Hematopoietic multipotent progenitor cell treated with erythropoietin and hydrocortisone succinate and interleukin-3 and kit ligand, for 15 days (in vitro differentiated cells): ENCODE results near the gene SYNE2.

ENCODE experiments used
- DNase-seq: peaks from one replicate; pipeline ENCODE4 v3.0.0-alpha.2; 2015; ENCODE audit warnings: low spot score

SYNE2 gene

DNA sequence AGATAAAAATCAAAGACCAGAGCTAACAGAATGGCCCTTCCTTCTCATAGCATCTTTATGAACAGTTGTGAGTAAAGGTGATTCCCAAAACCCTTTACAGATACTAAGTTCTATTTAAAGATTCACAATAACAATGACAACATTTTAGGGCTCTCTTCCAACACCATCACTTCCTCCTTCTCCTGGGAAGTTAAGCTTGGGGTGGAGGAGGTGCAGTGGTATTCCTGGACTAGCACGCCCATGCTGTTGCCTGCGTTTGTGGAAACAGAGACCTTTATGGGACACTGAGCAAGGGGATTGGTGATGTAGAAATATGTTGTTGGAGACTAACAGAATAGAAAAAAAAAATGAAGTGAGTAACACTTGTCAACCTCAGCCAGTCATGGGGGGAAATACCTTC, 22.5 kb downstream of the SYNE2 start:
- DNase-seq = no peak

DNA sequence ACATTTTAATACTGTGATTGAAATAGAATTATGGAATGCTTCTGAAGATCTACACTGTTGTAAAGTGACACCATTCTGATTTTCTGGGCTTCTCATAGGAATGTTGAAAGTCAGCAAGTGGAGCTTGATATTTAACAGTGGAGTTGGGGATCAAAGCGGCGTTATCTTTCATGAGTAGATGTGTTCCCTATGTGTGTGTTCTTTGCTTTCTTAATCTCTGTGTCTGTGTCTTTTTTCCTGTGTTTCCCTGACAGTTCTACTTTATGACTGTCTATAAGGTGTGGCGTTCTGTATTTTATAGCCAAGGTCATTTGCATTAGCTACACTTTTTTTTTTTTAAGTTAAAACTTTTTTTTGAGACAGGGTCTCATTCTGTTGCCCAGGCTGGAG, 24.7 kb downstream of the SYNE2 start:
- DNase-seq = no peak

DNA sequence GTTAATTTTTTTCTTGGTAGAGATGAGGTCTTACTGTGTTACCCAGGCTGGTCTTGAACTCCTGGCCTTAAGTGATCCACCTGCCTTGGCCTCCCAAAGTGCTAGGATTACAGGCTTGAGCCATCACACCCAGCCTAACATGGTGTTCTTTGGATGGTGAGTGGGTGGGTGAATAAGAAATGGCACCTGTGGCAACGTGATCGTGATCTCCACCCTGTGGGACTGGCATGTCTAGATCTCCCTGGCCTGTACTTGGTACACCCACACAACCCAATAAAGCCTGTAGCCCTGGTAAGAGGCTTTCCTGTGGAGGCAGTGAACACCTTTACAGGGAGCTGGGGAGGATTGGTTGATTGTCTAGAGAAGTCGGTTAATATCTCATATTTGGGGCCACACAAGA, 25.2 kb downstream of the SYNE2 start:
- DNase-seq = no peak

DNA sequence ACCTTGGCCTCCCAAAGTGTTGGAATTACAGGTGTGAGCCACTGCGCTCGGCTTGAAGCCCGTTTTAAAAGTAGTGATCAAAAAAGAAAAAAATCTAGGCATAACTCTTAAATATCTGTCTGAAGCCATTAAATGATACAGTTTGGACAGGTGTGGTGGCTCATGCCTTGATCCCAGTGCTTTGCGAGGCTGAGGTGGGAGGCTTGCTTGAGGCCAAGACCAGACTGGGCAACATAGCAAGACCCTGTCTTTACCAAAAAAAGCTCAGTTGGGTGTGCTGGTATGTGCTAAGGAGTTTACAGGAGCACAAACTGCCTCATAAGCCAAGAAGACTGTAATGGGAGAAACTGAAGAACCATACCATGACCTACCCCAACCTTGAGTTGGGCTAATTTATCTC, 26.0 kb downstream of the SYNE2 start:
- no peak for DNase-seq

DNA sequence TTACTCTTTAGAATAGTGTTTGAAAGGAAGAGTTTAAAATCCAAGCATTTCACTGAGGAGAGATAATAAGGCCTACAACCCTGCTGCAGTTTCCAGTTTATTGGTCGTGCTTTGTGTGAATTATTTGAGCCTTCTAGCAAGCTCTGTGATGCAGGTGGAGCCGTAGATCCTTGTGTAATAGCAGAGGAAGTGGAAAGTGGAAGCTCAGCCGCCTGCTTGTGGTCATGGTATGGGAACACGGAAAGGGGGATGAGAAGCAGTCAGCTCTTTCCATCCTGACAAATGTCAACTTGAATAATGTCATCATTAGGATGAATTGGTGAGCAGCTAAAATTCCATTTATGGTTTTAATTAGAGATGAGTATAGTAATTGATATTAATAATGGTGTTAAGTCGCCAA, 29.1 kb downstream of the SYNE2 start:
- no peak for DNase-seq

DNA sequence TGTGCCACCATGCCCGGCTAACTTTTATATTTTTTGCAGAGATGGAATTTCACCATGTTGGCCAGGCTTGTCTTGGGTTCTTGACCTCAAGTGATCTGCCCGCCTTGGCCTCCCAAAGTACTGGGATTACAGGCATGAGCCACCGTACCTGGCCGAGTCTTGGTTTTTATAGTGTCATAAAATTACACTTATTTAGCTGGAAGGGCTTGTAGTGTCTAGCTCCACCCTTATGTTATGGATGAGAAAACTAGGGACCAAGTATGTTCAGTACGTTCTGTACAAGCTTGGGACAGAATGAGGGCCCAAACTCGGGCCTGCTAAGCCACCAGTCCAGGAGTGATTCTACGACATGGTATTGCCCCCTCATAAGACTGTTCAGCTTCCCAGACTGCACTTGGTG, 35.1 kb downstream of the SYNE2 start:
- no peak for DNase-seq

DNA sequence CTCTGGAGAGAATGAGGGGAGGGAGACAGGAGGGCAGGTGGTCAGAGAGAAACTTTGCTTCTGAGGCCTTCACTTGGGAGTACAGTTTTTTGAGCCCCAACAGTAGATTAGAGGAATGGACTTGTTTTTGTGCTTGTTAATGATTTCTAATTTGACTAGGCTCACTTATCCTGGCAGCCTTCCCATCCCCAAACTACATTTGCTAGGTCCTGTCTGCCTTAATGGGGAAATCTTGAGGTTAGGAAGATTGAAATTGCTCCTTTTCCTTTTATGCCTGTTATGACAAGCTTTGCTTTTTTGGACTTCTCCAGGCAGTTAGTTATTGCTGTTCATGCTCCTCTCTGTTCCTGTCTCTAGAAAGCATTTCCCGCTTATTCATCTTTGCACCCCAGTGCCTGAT, 37.7 kb downstream of the SYNE2 start:
- no peak for DNase-seq

DNA sequence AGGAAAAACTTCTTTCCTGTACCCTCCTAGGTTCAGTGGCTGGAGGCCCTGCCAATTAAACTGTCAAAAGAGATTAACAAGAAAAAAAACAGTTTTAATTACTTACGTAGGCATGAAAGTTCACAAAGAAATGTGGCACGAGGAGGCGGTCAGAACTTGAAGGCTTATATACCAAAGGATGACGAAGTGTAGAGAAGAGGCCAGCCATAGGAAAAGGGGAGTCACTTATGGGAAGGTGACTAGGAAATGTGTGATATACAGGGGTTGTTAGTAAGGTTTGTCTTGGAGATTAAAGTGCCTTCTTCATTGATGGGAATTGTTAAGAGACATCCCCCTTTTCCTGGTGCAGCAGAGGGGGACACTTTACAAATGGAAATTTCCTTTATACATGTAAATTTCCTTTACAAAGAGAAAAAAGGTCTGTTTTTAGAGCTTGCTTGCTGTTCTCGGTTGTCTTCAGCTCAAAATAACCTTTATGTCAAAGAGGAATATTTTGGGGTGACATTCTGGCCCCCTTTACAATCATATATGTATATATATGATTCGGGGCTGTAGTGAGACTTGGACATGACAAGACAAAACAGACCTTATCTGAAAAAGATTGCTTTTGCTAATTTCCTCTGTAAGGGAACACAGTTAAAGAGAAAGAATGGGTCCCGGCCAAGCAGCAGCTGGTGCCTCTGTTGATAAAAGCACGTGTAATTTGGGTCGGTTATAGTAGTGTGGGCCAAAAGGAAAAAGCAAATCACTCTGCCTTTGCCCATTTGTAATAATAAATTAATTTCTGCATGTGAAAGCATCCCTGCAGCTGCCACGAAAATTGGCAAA, 38.6 kb downstream of the SYNE2 start:
- DNase-seq = no peak

DNA sequence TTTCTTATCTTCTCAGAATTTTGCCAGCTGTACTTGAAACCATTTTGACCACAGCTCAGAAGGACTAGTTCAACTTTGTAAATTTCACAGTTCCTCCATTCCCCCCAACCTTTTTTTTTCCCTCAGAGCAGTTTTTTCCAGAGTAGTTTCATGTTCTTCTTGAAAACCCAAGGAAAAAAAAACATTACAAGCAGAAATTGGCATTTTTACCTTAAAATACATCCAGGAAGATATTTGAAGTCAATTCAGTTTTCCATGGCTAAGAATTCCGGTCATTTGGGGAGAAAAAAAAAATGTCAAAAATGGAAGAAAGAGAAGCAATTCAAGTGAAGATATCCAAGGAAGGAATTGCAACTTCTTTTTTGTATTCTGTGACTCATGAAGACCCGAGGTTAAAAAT, 39.5 kb downstream of the SYNE2 start:
- no peak for DNase-seq

DNA sequence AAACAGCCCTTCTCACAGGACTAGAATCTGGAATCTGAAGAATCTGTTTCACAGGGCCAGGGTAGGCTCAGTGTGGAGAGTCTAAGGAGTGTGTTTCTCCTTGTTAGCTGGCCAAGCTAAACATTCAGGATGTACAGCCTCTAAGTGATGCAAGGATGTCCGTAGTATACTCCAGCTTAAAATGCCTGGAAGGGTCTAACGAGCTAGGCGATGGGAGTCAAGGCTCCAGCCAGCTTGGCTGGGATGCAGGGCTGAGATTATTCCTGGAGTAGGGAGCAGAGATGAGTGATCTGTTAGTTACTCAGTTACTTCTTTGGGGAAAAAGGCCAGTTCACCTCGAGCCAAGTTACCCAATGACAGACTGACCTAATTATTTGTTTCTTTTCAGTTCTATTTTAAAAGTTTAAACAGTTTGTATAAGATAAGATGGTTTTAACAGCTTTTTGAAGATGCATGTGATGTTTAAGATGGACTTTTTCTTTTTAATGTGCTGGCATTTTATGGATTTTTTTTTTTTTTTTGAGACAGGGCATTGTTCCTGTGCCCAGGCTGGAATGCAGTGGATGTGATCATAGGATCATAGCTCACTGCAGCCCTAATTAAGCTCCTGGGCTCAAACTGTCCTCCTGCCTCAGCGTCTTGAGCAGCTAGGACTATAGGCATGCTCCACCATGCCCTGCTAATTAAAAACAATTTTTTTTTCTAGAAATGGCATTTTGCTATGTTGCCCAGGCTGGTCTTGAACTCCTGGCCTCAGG, 41.1 kb downstream of the SYNE2 start:
- no peak for DNase-seq

DNA sequence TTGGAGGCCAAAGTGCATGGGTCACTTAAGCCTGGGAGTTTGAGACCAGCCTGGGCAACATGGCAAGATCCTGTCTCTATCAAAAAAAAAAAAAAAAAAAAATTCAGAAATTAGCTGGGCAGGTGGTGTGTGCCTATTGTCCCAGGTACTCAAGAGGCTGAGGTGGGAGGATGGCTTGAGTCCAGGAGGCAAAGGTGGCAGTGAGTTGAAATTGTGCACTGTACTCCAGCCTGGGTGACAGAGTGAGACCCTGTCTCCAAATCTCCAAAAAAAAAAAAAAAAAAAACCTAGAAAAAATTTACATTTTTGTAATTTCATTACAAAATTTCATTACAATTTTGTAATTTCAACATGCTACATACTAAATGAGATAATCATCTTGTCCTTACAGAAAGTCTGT, 42.7 kb downstream of the SYNE2 start:
- no peak for DNase-seq

DNA sequence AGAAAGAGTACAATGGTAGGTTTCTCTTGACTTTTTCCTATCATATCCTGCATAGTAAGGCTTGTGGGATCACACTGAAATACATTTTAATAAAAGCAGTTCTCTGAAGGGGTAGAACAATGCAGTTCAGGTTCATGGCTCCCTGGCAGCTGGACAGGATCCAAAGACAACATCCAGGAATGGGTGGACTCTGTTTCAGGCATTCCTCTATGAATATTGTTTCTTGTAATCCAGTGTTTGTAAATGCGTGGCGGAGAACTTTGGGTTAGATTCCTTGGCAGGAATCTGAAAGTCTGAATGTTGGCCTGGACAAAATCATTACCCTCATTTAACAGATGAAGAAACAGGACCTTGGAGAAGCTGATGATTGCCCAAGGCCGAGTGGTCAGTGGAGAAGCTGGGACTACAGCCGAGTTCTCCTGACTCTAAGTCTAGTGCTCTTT, 43.5 kb downstream of the SYNE2 start:
- no peak for DNase-seq

DNA sequence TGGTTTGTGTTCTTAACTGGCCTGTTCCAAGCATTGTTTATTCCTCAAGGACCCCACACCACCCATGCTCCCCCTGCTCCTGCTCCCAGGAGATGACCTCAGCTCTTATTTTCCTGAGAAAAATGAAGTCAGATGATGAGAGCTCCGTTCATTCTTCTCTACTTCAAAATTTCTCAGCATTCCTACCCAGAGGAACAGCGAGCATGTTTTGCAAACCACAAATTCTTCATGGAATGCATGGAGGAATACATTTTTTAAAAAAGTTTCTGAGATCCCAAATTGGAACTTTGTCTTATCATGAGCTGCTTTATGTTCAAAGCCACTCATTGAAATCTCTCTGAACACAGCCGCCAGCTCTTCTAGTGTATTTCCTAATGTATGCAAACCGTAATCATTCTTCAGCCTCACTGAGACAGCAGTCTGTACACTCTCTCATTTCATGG, 44.9 kb downstream of the SYNE2 start:
- DNase-seq = no peak

DNA sequence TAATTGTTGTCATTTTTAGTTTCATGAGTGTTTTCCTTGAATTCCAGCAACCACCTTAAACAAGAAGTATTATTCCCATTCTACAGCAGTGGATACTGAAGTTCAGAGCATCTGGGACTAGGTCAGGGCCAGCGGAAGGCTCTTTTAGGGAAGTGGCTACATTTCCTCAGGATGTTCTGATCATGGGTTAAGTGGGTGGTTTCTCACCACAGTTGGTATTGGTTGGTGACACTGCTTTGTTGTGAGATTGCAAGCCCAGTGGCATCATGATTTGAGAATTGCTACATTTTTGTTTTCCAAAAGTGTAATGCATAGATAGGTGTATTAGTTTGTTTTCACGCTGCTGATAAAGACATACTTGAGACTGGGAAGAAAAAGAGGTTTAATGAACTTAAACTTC, 47.1 kb downstream of the SYNE2 start:
- no peak for DNase-seq

DNA sequence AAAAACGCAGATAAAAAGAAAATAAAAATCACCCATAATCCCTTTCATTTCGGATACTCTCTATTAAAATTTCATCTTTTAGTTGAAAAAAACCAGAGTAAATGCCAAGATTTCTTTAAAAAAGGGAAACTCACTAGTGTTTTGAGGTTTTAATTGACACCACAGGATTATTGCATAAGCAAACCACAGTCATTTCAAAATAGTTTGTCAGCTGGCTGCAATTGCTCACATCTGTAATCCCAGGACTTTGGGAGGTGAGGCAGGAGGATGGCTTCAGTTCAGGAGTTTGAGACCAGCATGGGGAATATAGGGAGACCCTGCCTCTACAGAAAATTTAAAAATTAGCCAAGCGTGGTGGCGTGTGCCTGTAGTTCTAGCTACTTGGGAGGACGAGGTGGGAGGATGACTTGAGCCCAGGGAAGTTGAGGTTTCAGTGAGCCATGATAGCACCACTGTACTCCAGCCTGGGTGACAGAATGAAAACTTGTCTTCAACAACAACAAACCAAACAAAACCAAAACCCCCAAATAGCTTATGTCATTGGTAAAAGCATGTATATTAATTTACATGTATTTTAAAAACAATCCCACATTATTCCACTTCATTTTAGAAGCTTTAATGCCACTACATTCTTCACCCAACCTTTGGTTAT, 48.8 kb downstream of the SYNE2 start:
- DNase-seq = no peak

DNA sequence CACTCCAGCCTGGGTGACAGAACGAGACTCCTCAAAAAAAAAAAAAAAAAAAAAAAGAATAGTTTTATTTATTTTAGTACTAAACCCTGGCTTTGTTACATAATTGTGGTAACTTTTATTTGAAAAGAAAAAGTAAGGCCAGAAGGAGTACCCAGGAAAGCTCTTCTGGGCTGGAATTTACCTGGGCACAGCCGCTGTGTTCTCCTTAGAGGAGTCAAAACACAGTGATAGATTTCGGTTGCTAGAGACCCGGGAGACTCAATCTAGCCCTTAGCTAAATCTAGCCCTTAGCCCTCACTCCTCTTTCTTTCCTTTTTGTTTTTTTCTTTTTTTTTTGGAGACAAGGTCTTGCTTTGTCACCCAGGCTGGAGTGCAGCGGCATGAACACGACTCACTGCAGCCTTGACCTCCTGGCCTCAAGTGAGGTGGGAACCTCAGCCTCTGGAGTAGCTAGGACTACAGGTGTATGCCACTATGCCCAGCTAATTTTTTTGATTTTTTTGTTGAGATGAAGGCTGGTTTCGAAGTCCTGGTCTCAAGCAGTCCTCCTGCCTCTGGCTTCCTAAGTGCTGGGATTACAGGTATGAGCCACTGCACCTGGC, 49.7 kb downstream of the SYNE2 start:
- DNase-seq = no peak

DNA sequence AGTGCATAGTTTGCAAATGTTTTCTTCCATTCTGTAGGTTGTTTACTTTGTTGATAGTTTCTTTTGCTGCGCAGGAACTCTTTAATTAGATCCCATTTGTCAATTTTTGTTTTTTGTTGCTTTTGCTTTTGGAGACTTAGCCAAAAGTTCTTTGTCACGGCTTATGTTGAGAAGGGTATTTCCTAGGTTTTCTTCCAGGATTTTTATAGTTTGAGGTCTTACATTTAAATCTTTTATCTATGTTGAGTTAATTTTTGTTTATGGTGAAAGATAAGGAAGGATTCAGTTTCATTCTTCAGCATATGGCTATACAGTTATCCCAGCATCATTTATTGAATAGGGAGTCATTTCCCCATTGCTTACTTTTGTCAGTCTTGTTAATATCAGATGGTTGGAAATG, 51.9 kb downstream of the SYNE2 start:
- DNase-seq = no peak

DNA sequence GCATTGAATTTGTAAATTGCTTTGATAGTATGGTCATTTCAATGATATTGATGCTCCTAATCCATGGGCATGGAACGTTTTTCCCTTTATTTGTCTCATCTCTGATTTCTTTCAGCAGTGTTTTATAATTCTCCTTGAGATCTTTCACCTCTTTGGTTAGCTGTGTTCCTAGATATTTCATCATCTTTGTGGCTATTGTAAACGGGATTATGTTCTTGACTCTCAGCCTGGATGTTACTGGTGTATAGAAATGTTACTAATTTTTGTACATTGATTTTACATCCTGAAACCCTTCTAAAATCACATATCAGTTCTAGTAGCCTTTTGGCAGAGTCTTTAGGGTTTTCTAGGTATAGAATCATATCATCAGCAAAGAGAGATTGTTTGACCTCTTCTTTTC, 52.6 kb downstream of the SYNE2 start:
- no peak for DNase-seq

DNA sequence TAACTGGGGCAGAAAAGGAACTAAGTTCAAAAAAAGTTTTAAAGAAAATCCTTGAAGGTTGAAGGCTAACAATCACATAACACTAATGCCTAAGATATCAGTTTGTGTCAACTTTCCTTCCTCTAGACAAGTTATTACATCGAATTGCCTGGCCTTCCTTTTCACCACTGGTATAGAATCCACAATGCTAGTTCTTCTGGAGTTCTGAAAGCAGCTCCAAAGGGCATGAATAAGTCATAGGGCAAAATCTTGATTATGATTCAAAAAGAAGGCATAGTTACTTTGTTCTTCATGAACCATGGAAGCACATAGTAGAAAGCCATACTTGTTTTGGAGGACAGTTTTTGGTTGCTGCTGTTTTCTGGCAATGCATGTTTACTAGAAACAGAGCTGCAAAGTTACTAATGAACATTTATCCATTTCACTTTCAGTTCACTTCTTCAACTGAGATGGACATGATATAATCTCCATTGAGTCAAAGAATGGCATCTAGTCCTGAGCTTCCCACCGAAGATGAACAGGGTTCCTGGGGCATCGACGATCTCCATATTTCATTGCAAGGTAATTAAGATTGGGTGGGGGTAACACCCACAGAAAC, 56.0 kb downstream of the SYNE2 start:
- DNase-seq = no peak

DNA sequence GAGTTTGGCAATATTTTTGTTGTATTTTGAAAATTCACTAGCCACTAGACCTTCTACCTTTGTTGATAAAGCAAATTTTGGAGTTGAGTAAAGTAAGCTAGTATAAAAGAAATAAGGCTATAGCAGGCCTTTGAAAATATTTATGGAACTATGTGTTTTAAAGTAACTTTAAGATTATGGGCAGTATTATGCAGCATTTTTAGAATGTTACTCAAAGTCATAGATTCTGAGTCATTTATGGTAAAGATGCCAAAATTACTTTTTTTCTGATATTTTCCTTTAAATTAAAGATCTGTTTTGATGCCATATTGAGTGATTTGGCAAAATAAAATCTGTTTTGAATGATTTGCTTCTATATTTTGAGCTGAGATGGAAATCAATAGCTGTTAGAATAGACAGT, 57.2 kb downstream of the SYNE2 start:
- DNase-seq = no peak

DNA sequence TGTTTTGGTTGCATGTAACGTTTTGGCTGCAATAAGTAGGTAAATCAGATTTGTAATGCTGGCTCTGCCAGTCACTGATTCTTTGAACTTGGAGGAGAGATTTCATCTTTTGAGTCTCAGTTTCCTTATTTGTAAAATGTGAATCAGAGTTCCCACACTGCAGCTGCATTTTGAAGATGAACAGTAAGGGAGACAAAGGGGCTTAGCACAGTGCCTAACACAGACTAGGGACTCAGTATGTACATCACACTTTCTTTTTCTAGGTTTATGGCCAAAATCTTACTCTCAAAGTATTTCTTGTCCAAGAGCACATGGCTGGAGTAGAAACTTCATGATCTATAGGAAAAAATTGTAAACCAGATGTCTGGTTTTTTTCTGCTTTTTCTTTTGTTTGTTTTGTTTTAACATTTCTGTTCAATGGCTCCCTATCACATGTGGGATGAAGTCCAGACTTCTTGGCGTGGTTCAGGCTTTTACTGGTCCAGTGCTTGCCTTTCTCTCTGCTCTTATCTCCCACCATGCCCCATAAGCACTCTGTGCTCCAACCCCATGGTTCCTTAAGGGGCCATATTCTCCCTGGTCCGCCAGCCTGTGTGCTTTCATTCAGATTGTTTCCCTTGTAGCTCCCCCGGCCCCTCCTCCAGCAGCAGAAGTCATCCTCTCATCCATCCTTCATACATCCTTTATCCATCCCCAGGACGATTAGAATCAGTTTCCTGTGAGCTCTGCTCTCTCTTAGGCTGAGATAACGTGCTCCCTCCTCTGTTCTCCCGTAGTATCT, 58.0 kb downstream of the SYNE2 start:
- DNase-seq = no peak
